Rectal smooth muscle tissue (tissue), 1 donor: ENCODE measurements around the gene CRELD2.

Experiments
- H3K27ac ChIP-seq: one replicate; pipeline ENCODE4 v1.7.0; 2013; ENCODE audit warnings: low read depth, low read length, inconsistent platforms
- H3K27me3 ChIP-seq: one replicate; pipeline ENCODE4 v1.7.0; 2013; ENCODE audit warnings: low read length; ENCODE audit not compliant: control insufficient read depth, insufficient read depth
- H3K36me3 ChIP-seq: one replicate; pipeline ENCODE4 v1.7.0; 2013; ENCODE audit warnings: low read length; ENCODE audit not compliant: control insufficient read depth, insufficient read depth
- H3K4me1 ChIP-seq: one replicate; pipeline ENCODE4 v1.7.0; 2013; ENCODE audit warnings: low read length; ENCODE audit not compliant: control insufficient read depth, insufficient read depth
- H3K4me3 ChIP-seq: one replicate; pipeline ENCODE4 v1.7.0; 2013; ENCODE audit warnings: low read length
- H3K9ac ChIP-seq: one replicate; pipeline ENCODE4 v1.7.0; 2013; ENCODE audit warnings: low read length

CRELD2 gene

DNA sequence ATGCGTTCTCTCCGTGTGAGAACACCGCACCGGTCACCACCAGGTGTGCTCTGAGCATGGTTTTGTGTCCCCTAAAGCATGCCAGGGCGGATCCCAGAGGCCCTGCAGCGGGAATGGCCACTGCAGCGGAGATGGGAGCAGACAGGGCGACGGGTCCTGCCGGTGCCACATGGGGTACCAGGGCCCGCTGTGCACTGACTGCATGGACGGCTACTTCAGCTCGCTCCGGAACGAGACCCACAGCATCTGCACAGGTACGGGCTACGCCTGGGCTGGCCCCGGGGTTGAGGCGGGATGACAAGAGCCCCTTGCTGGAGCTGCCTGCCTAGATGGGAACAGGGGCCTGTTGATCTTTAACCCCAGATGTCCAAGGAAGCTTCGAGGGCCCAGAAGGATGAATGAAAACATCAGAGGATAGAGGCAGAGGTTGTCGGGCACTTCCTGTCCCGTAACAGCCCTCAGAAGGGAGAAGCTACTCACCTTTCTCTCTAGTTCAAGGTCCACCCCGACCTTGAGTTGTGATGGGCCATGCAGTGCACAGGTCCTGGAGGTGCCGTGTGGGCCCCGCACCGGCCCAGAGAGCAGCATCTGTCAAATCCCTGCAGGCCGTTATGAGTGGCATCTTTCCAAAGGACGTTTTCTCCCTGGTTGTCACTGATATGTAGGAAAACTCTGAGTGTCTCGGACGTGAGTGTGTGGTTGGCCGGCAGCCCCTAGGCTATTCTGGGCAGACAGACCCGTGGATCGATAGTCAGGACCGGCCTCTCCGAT, 3.3 kb downstream of the CRELD2 start:
- Histone ChIP-seq H3K9ac (no peak overlapping the region), H3K27me3 (no peaks in the 10 kb centered on the region), H3K4me3 (no peak overlapping the region), H3K27ac (no peak overlapping the region), H3K36me3 (peaks cover 7% of the 10 kb centered on the region), H3K4me1 (peaks cover 5% of the 10 kb centered on the region)

DNA sequence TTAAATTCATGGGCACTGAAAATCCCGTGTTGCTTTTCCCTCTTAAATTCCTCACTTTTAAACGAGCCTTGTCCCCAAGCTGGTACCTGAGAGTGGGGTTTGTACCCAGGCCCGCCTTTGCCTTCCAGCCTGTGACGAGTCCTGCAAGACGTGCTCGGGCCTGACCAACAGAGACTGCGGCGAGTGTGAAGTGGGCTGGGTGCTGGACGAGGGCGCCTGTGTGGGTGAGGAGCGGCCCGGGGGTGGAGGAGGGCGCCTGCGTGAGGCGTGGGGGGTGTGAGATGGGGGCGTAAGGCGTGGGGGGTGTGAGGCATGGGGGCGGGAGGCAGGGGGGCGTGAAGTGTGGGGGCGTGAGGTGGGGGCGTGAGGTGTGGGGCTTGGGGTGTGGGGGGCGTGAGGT, 4.0 kb downstream of the CRELD2 start:
- Histone ChIP-seq H3K27me3 (no peaks in the 10 kb centered on the region), H3K9ac (no peak overlapping the region), H3K4me1 (peaks cover 5% of the 10 kb centered on the region), H3K27ac (no peak overlapping the region), H3K4me3 (no peak overlapping the region), H3K36me3 (peaks cover 7% of the 10 kb centered on the region)

DNA sequence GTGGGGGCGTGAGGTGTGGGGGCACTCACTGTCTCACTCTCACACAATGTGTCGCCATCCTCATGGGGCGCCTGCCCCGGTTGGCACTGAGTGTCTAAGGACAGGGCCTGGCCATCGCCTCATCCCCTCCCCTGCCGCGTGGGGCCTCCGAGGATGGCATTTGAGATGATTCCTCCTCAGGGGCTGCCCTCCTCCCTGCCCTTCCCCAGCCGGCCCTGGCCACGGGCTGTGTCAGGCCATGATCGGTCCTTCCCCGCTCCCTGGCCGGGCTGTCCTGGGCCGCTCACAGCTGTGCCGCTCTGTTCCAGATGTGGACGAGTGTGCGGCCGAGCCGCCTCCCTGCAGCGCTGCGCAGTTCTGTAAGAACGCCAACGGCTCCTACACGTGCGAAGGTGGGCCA, 4.5 kb downstream of the CRELD2 start:
- Histone ChIP-seq H3K4me3 (no peak overlapping the region), H3K36me3 (peaks cover 7% of the 10 kb centered on the region), H3K4me1 (peaks cover 5% of the 10 kb centered on the region), H3K9ac (no peak overlapping the region), H3K27me3 (no peaks in the 10 kb centered on the region), H3K27ac (peak overlapping the region; percentile 37)

DNA sequence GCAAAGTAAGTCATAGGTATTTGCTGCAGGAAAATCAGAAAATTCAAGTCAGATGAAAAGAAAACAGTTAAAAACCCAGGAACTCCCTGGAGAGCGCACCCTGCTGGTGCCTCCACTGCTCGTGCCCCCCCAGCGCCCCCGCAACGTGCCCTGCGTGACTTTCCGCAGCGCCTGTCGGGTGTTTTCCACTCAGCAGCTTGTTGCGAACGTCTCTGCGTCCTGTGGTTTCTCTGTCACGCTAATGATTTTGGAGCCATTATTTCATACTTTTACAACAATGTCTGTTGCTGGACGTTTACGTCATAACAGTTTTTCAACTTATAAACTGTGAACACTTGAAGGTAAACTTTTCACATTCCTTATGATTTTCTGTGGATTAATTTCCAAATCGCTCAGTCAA, 5.0 kb downstream of the CRELD2 start:
- Histone ChIP-seq H3K27ac (peak overlapping the region; percentile 37), H3K4me1 (peaks cover 5% of the 10 kb centered on the region), H3K9ac (no peak overlapping the region), H3K4me3 (no peak overlapping the region), H3K36me3 (peaks cover 7% of the 10 kb centered on the region), H3K27me3 (no peaks in the 10 kb centered on the region)

DNA sequence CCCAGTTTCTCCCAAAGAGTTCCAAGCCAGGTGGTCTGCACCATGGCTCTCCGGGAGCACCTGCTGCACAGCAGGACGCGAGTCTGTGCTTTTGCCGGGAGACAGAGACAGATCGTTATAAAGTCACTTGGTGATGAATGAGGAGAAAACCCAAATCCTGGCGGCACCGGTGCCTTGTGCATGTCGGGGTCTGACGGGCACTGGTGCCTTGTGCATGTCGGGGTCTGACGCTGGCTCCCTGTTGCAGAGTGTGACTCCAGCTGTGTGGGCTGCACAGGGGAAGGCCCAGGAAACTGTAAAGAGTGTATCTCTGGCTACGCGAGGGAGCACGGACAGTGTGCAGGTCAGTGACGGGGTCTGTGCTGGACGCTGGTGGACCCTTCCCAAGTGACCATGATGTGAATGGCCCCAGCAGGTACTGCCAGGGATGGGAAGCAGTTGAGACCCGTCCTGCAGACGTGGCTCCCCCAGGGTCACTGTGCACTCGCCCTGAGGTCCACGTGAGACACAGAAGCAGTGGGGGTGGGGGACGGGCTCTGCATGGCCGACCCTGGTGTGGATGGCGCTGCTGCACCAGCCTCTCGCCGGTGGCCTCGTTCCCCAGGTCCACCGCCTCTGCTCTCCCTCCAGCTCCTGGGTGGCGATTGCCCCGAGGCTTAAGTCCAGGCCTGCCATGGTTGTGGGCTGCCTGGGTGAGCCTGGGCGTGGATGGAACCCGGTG, 5.8 kb downstream of the CRELD2 start:
- H3K9ac ChIP-seq = no peak overlapping the region

DNA sequence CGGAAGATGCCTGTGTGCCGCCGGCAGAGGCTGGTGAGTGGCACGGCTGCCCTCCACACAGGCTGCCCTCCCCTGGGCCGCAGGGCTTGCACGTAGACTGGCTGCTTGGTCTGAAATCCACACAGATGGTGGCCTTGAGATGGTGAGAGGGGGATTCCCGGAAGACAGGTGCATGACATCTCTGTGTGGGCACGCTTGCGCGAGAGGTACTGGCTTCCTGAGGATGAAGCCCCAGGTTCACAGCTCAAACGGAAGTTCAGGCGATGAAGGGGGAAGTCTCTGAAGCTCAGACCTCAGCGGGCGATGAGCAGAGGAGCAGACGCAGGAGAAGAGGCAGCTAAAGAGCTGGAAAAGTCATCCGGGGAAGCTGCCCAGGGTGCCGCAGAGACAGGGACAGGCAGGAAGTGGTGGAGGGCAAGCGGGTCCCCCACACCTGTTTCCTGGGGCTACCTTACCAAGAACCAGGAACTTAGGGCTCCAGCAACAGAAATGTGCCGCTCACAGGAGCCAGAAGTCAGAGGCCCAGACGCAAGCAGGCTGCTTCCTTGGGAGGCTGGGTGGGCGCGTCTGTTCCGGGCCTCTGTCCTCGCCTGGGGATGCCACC, 7.2 kb downstream of the CRELD2 start:
- no peaks in the 10 kb centered on the region for H3K4me1 ChIP-seq
- H3K4me3 ChIP-seq = no peak overlapping the region
- no peak overlapping the region for H3K9ac ChIP-seq
- no peak overlapping the region for H3K27ac ChIP-seq
- H3K27me3 ChIP-seq = no peaks in the 10 kb centered on the region
- H3K36me3 ChIP-seq = peaks cover 2% of the 10 kb centered on the region

More for the DNA sequence above, 5.8 kb downstream of the CRELD2 start:
- H3K27ac ChIP-seq = no peak overlapping the region
- no peak overlapping the region for H3K4me3 ChIP-seq
- peaks cover 7% of the 10 kb centered on the region for H3K36me3 ChIP-seq
- H3K4me1 ChIP-seq = peaks cover under 1% of the 10 kb centered on the region
- H3K27me3 ChIP-seq = no peaks in the 10 kb centered on the region

DNA sequence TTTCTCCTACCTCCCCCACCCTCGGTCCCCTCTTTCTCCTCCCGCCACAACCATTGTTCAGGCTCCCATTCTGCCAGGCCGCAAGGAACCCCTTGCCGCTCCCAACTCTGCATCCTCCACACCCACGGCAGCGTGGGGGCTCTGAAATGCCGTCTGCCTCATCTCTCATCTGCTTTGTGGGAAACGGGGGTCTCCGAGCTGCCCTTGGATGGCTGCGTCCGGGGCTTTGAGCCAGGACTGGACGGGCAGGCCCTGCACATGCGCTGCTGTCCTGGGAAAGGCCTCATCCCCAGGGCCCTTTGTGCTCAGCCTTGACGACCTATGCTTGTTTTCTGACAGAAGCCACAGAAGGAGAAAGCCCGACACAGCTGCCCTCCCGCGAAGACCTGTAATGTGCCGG, 8.5 kb downstream of the CRELD2 start:
- Histone ChIP-seq H3K4me3 (no peak overlapping the region), H3K27ac (no peak overlapping the region), H3K4me1 (no peaks in the 10 kb centered on the region), H3K9ac (no peak overlapping the region), H3K27me3 (no peaks in the 10 kb centered on the region), H3K36me3 (no peaks in the 10 kb centered on the region)

DNA sequence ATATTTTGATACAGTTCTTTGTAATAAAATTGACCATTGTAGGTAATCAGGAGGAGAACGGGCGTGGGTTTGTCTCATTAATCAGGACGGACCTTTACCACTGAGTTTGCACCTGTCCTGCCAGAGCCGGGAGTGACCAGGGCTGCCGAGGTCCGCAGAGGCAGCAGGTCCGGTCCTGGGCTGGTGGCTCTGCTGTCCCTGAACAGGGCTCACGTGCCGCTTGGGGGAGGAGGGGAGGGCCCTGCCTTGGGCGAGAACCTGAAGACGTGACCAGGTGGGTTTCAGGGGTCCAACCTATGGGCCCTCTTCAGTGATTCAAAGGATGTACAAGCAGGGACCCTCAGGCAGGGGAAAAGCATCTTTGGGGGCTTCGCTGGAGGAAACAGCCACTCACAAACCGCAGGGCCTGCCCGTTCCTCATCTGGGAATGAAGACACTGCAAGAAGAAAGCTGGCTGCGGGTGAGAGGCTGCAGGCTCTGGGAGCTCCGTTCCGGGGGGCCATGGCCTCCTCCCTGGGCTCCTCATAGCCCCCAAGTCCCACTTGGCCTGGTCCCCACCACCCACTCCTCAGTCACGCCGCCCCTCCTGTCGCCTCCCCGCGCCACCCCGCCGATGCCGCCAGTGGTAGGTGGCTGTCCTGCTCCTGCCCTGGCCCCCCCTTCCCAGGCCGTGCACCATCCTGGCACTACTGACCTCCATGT, 9.2 kb downstream of the CRELD2 start:
- H3K4me3 ChIP-seq = no peak overlapping the region
- H3K27me3 ChIP-seq = no peaks in the 10 kb centered on the region
- no peak overlapping the region for H3K9ac ChIP-seq
- H3K27ac ChIP-seq = no peak overlapping the region
- H3K36me3 ChIP-seq = no peaks in the 10 kb centered on the region
- H3K4me1 ChIP-seq = no peaks in the 10 kb centered on the region

DNA sequence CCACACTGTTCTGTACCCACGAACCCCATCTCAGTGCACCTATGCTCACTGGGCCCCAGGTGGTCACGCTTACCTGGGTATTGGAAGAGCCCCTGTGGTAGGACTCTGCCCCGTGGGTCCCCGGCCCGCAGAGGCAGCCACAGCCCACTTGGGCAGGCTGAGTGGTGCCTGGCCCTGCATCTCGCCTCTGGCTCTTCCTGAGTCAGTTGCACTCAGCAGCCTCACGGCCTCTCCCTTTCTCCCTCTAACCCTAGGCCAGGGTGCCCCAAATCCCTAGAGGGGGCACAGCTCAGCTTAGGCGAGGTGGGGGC, 9.7 kb downstream of the CRELD2 start:
- Histone ChIP-seq H3K4me3 (no peak overlapping the region), H3K4me1 (no peaks in the 10 kb centered on the region), H3K9ac (no peak overlapping the region), H3K27ac (no peak overlapping the region), H3K36me3 (no peaks in the 10 kb centered on the region), H3K27me3 (no peaks in the 10 kb centered on the region)

DNA sequence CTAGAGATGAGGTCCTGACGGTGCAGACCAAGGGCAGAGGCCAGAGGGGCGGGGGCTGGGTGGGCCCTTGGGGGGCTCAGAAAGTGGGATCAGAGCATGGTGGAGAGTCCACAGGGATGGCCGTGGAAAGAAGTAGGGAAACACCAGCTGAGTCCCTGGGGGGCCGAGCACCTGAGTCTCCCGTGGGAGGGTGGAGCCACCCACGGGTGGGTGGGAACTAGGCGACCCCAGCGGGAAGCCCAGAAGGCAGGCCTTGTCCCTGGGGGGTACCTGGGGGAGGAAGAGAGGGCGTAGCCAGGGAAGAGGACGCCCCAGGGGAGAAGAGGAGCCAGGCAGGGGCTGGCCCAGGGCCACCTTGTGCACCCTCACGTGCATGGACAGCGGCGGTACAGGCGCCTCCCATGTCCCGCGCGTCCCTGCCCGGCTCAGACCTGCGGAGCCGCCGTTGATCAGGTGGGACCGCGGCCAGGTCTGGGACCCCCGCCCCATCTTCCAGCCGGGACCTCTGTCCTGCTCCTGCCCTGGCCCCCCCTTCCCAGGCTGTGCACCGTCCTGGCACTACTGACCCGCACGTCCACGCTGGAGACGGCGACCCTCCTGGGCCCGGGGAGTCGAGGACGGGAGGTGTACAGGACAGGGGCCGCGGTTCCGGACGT, 10.2 kb downstream of the CRELD2 start:
- no peak overlapping the region for H3K4me3 ChIP-seq
- H3K9ac ChIP-seq = no peak overlapping the region
- H3K36me3 ChIP-seq = no peaks in the 10 kb centered on the region
- no peaks in the 10 kb centered on the region for H3K4me1 ChIP-seq
- no peak overlapping the region for H3K27ac ChIP-seq
- H3K27me3 ChIP-seq = no peaks in the 10 kb centered on the region

DNA sequence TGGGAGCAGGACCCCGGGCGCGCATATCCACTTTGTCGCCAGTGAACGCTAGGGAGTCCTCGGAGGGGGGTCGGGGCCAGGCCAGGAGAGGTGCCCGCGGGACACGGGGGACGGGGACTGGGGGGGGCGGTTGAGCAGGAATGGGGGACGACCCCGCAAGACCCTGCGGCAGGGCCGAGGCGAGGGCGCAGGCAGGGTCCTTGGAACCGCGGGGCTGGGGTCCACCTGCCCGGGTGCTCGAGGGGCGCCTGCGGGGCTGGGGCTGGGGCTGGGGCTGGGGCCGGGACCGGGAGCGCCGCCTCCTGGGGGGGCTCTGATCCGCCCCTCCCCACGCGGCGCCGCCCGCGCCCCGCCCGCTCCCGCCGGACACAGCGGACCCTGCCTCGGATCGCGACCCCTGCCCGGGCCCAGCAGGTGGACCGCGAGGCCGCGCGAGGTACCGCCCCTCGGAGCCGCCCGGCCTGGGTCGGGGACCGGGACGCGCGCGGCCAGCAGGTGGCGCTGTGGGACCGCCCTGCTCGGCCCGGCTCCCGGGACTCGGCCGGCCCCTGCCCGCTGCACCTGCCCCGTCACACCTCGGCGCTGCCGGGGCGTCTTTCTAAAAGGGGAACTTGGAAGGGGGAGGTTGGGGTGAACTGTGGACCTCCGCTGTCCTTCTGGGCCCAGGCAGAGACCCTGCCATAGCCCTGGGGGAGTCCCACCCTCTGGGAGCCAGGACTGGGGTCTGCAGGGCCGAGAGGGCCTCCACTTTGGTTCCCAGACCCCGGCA, 11.0 kb downstream of the CRELD2 start:
- Histone ChIP-seq H3K4me1 (no peaks in the 10 kb centered on the region), H3K9ac (no peak overlapping the region), H3K4me3 (no peak overlapping the region), H3K27me3 (no peaks in the 10 kb centered on the region), H3K36me3 (no peaks in the 10 kb centered on the region), H3K27ac (no peak overlapping the region)
